ENCODE results near the gene EEF1AKMT3. TPM values are rescaled to one million over a fixed set of nuclear protein-coding genes. Genes with fewer than 3 reads are reported as not detected.

EEF1AKMT3 gene
- total and polyA plus RNA-seq, 9 of the 15 experiments (the other 6 are each of a cell fraction or from before 2014, with no cell fraction given), result 4.1 to 17.2 (median 7.9) TPM

- Histone ChIP-seq H3K27me3 (ENCODE audit: control insufficient read depth in 2 of 2, insufficient read depth in 2 of 2, low read length in 2 of 2) (peaks cover 0 to 4% of the 10 kb centered on the region in 2 experiments; a peak in 1 of 5 replicates), H3K4me1 (replicated peaks in 1 of 2; ENCODE audit: control insufficient read depth in 2 of 2, insufficient read depth in 2 of 2, low read length in 2 of 2) (peaks cover 0 to 20% of the 10 kb centered on the region in 2 experiments; a peak in 2 of 5 replicates), H3K27ac (ENCODE audit: extremely low read depth, low read depth, low read length) (no peak overlapping the region), H3K4me3 (no peak overlapping the region), H2AFZ (ENCODE audit: low read depth, low read length) (no peak overlapping the region), H3K36me3 (ENCODE audit: control insufficient read depth, insufficient read depth, low read length) (peaks cover 24% of the 10 kb centered on the region; the same call in 2 of the 3 replicates), H4K20me1 (replicated peaks; ENCODE audit: control insufficient read depth, insufficient read depth, low read length) (no peaks in the 10 kb centered on the region), H3K9me3 (replicated peaks; ENCODE audit: control insufficient read depth, insufficient read depth, low read depth, low read length) (no peaks in the 10 kb centered on the region; the same call in 1 of the 2 replicates), H3K9me1 (ENCODE audit: control insufficient read depth, insufficient read depth, low read length) (no peaks in the 10 kb centered on the region), H3K79me2 (ENCODE audit: control insufficient read depth, insufficient read depth, low read length) (no peaks in the 10 kb centered on the region), H3K4me2 (ENCODE audit: insufficient read depth, low read length) (no peak overlapping the region), H3K9ac (ENCODE audit: insufficient read depth in 1 of 2, low read depth in 2 of 2, low read length in 2 of 2) (peak overlapping the region in 1 of 2 experiments; percentile 75; a peak in 1 of 4 replicates)
- no TSS peak for BruUV-seq (replicated peaks)
- TF ChIP-seq CCAR2 (IDR thresholded peaks at IDR 0.05; ENCODE audit: low read depth, low read length) (no peak), NR2F6 (CRISPR knock-in tag; IDR thresholded peaks at IDR 0.05) (no peak), NRF1 (conservative IDR thresholded peaks at IDR 0.05 in 1 of 2, IDR thresholded peaks at IDR 0.05 in 1 of 2) (no peak), KLF6 (CRISPR knock-in tag; IDR thresholded peaks at IDR 0.05; ENCODE audit: borderline replicate concordance) (no peak), ZNF277 (CRISPR knock-in tag; IDR thresholded peaks at IDR 0.05; ENCODE audit: borderline replicate concordance) (no peak), ZNF79 (CRISPR knock-in tag; IDR thresholded peaks at IDR 0.05; ENCODE audit: low read depth) (no peak), DNMT1 (IDR thresholded peaks at IDR 0.05) (no peak), PKNOX1 (IDR thresholded peaks at IDR 0.05) (no peak), RBM25 (IDR thresholded peaks at IDR 0.05; ENCODE audit: low read depth, low read length, severe bottlenecking) (no peak), GABPB2 (CRISPR knock-in tag; conservative IDR thresholded peaks at IDR 0.05) (no peak), ZNF217 (CRISPR knock-in tag; IDR thresholded peaks at IDR 0.05) (no peak), ZNF146 (CRISPR knock-in tag; IDR thresholded peaks at IDR 0.05; ENCODE audit: unreplicated experiment) (no peak), HDAC1 (IDR thresholded peaks at IDR 0.05) (no peak), RFX1 (IDR thresholded peaks at IDR 0.05) (no peak), SOX6 (IDR thresholded peaks at IDR 0.05) (no peak), CHD1 (IDR thresholded peaks at IDR 0.05; ENCODE audit: low read length) (no peak), TCF7L2 (IDR thresholded peaks at IDR 0.05; ENCODE audit: low read depth, low read length) (no peak), KLF16 (IDR thresholded peaks at IDR 0.05) (no peak)
- ATAC-seq (no peak), FAIRE-seq (no peak), DNase-seq (ENCODE audit: extremely low read depth in 1 of 4, low spot score in 3 of 4) (no peak)
- ChIA-PET CTCF (ENCODE audit: low intra/inter-chr PET ratio) (no interaction called here), POLR2A (interaction anchor here (1.0 to 1.9 kb wide), 3 partner anchors 10 to 30 kb away, joined by 3 to 5 read pairs (median 4); partner anchors contain the start of gene OS9)
- in situ Hi-C loops (cut with MboI) (no loop called here), intact Hi-C loops (cut with micrococcal nuclease) (no loop called here)
- WGBS (ENCODE audit: insufficient coverage, low coverage, missing lambda C conversion rate), result 30% methylated on average over 2 of the region's 2 CpGs
These were observed 48.8 kb upstream of the EEF1AKMT3 start for GRCh38 chr12:57723630-57723962.

Data from K562 (cell line).